HepG2 (cell line): ENCODE data around the gene NGEF. TPM values are rescaled to one million over a fixed set of nuclear protein-coding genes. Genes with fewer than 3 reads are reported as not detected.

Experiments
- ATAC-seq: fragments of 200-7000 bp; cut with Tn5 transposase; 3 replicates; pipeline ENCODE4 v1.9.1; 2020; ENCODE audit warnings: mild to moderate bottlenecking, moderate library complexity
- BruUV-seq: library from RNA; stranded (reverse); fragments of 400-500 nt; replicated peaks from 2 replicates; lab custom pipeline; 2021; lab: Mats Ljungman, UMichigan
- CTCF ChIA-PET: fragments of 300-600 bp; formaldehyde crosslinking; extraction: SDS; loops from one replicate; lab custom pipeline; 2021; ENCODE audit warnings: low total read pairs, inconsistent platforms, low intra/inter-chr PET ratio; lab: Yijun Ruan, JAX
- POLR2A ChIA-PET: fragments of 350-600 bp; sonication (Branson Sonifier 250); formaldehyde crosslinking; loops from one replicate; lab custom pipeline; 2020; ENCODE audit warnings: antibody characterized with exemption, inconsistent platforms; lab: Yijun Ruan, JAX
- DNase-seq: peaks from one replicate; pipeline ENCODE4 v3.0.0-alpha.2; 2015; ENCODE audit warnings: low spot score
- FAIRE-seq: peaks from 3 replicates; lab custom pipeline; 2011; peaks lifted over from hg19 to GRCh38; lab: Jason Lieb, UNC
- H2AFZ ChIP-seq: one replicate; pipeline ENCODE4 v1.6.1; 2011; ENCODE audit warnings: low read length, inconsistent platforms
- H3K27ac ChIP-seq: fragments of 300-600 bp; 3 replicates; pipeline ENCODE4 v1.8.0; 2011; ENCODE audit warnings: mixed run types, mild to moderate bottlenecking, mixed read lengths, low read length, inconsistent platforms; ENCODE audit not compliant: insufficient read depth; ENCODE audit errors: extremely low read length
- H3K27me3 ChIP-seq, 2 experiments: fragments of 200-600 bp in 1 of 2; 2 replicates in 1 of 2; 3 replicates in 1 of 2; pipeline versions ENCODE4 v1.6.0 to v1.8.0; 2011; ENCODE audit warnings: low read length in 2 of 2, mild to moderate bottlenecking in 2 of 2, moderate library complexity in 2 of 2, inconsistent platforms in 1 of 2; ENCODE audit not compliant: insufficient read depth in 2 of 2, control insufficient read depth in 1 of 2
- H3K36me3 ChIP-seq, 2 experiments: fragments of 200-600 bp in 1 of 2; replicated peaks in 1 of 2; 2 replicates in 1 of 2; 3 replicates in 1 of 2; pipeline versions ENCODE4 v1.5.1 to v1.8.0; 2011; ENCODE audit warnings: low read length in 2 of 2, inconsistent platforms in 1 of 2; ENCODE audit not compliant: insufficient read depth in 2 of 2, control insufficient read depth in 1 of 2
- H3K4me1 ChIP-seq: 2 replicates; pipeline ENCODE4 v1.5.1; 2012; ENCODE audit warnings: low read length, inconsistent platforms; ENCODE audit not compliant: insufficient read depth
- H3K4me2 ChIP-seq: 2 replicates; pipeline ENCODE4 v1.6.0; 2011; ENCODE audit warnings: low read depth, low read length, inconsistent platforms
- H3K4me3 ChIP-seq, 3 experiments: fragments of 200-600 bp in 1 of 3; sonication (generic), shearing (Covaris generic) in 1 of 3; replicated peaks in 1 of 3; 2 replicates each; pipeline ENCODE4 v1.5.1; 2011 to 2016; ENCODE audit warnings: low read length in 3 of 3, inconsistent platforms in 2 of 3, low read depth in 2 of 3, mild to moderate bottlenecking in 2 of 3, control low read depth in 1 of 3, mixed read lengths in 1 of 3; ENCODE audit not compliant: insufficient read depth in 1 of 3
- H3K79me2 ChIP-seq: one replicate; pipeline ENCODE4 v1.6.1; 2011; ENCODE audit warnings: low read length, inconsistent platforms; ENCODE audit not compliant: insufficient read depth
- H3K9ac ChIP-seq: 2 replicates; pipeline ENCODE4 v1.6.0; 2011; ENCODE audit warnings: mild to moderate bottlenecking, low read depth, low read length, inconsistent platforms; ENCODE audit not compliant: insufficient read depth
- H3K9me3 ChIP-seq: 2 replicates; pipeline ENCODE4 v1.5.1; 2012; ENCODE audit warnings: mild to moderate bottlenecking, low read length
- H4K20me1 ChIP-seq: 2 replicates; pipeline ENCODE4 v1.6.0; 2011; ENCODE audit warnings: inconsistent platforms, mild to moderate bottlenecking, low read length, moderate library complexity; ENCODE audit not compliant: insufficient read depth
- BRCA1 ChIP-seq: sonication (generic); formaldehyde crosslinking; IDR thresholded peaks from 2 replicates; pipeline ENCODE4 v1.4.0; 2020; ENCODE audit warnings: missing genetic modification reagents
- CHD4 ChIP-seq: fragments of 200-600 bp; sonication (generic); IDR thresholded peaks from 2 replicates; pipeline ENCODE4 v1.7.0; 2017; ENCODE audit warnings: mild to moderate bottlenecking, low read length, borderline replicate concordance
- KAT7 ChIP-seq: IDR thresholded peaks from 2 replicates; pipeline ENCODE4 v1.6.1; 2018; ENCODE audit warnings: borderline replicate concordance, missing compliant biosample characterization
- MEF2D ChIP-seq: sonication (generic); formaldehyde crosslinking; IDR thresholded peaks from 2 replicates; pipeline ENCODE4 v1.5.1; 2020; ENCODE audit warnings: mild to moderate bottlenecking, missing genetic modification reagents
- MYPOP ChIP-seq: sonication (generic); formaldehyde crosslinking; IDR thresholded peaks from 2 replicates; pipeline ENCODE4 v1.8.1; 2023; ENCODE audit warnings: mild to moderate bottlenecking, moderate library complexity, missing genetic modification reagents
- REL ChIP-seq: sonication (generic); formaldehyde crosslinking; conservative IDR thresholded peaks from 2 replicates; pipeline ENCODE4 v1.8.0; 2022; ENCODE audit warnings: mild to moderate bottlenecking, missing genetic modification reagents, moderate library complexity
- SCMH1 ChIP-seq: sonication (generic); formaldehyde crosslinking; IDR thresholded peaks from 2 replicates; pipeline ENCODE4 v1.9.0; 2021; ENCODE audit warnings: missing genetic modification reagents, mild to moderate bottlenecking, borderline replicate concordance
- SRY ChIP-seq: sonication (generic); formaldehyde crosslinking; IDR thresholded peaks from 2 replicates; pipeline ENCODE4 v1.8.0; 2022; ENCODE audit warnings: mild to moderate bottlenecking, missing genetic modification reagents
- TCF7 ChIP-seq: sonication (generic); IDR thresholded peaks from 2 replicates; pipeline ENCODE4 v1.6.1; 2016; ENCODE audit warnings: antibody characterized with exemption, low read depth
- ZFP90 ChIP-seq: sonication (generic); formaldehyde crosslinking; IDR thresholded peaks from 2 replicates; pipeline ENCODE4 v1.8.0; 2022; ENCODE audit warnings: missing genetic modification reagents, mild to moderate bottlenecking, inconsistent platforms, borderline replicate concordance
- ZNF136 ChIP-seq: sonication (generic); formaldehyde crosslinking; IDR thresholded peaks from 2 replicates; pipeline ENCODE4 v1.8.1; 2022; ENCODE audit warnings: low read depth, mild to moderate bottlenecking, moderate library complexity, missing genetic modification reagents
- ZNF296 ChIP-seq: sonication (generic); formaldehyde crosslinking; conservative IDR thresholded peaks from 2 replicates; pipeline ENCODE4 v1.5.0; 2020; ENCODE audit warnings: mild to moderate bottlenecking, missing genetic modification reagents
- ZNF598 ChIP-seq: sonication (generic); formaldehyde crosslinking; IDR thresholded peaks from 2 replicates; pipeline ENCODE4 v1.5.1; 2020; ENCODE audit warnings: mild to moderate bottlenecking, missing genetic modification reagents, borderline replicate concordance
- WGBS: methylation state at CpG from one replicate; pipeline ENCODE4 v1.1.6; 2017; ENCODE audit warnings: low lambda C conversion rate; 5-methylcytosine and 5-hydroxymethylcytosine counted together
- in situ Hi-C: cut with HindIII; loops from 2 replicates; pipeline ENCODE4 v1.10.0; 2017; ENCODE audit warnings: low pct_unique_long_range_greater_than_20kb; ENCODE audit not compliant: extremely low pct_ligation_motif_present
- intact Hi-C: fragments of 100-400 bp; cut with micrococcal nuclease; formaldehyde crosslinking; loops from one replicate; pipeline ENCODE4 v1.10.0; 2022; ENCODE audit not compliant: unreplicated experiment
- polyA plus RNA-seq, 8 experiments: library from polyadenylated mRNA; depleted of rRNA in 3 of 8; stranded (reverse) in 7 of 8; unstranded in 1 of 8; fragments of >200 nt; fragmentation: Illumina TruSeq in 4 of 8; extraction: Trizol in 4 of 8; gene quantifications; 2 replicates each; pipeline versions ENCODE4 v1.2.1 to v1.2.3, GENCODE V29; 2011 to 2016; ENCODE audit warnings: low read depth in 4 of 8, missing spikeins in 1 of 8, mixed read lengths in 1 of 8; ENCODE audit not compliant: insufficient read depth in 1 of 8
- total RNA-seq, 5 experiments: library from RNA; depleted of rRNA; stranded (reverse); fragments of >200 nt; fragmentation: Illumina TruSeq; extraction: Trizol; gene quantifications; 2 replicates each; pipeline ENCODE4 v1.2.3, GENCODE V29; 2016; ENCODE audit warnings: low read depth in 1 of 5

NGEF gene
- total and polyA plus RNA-seq, 2 of the 13 experiments (the other 11 are each of a cell fraction or from before 2014, with no cell fraction given): 14.4 to 36.9 TPM

- Histone ChIP-seq H3K27ac (no peak overlapping the region), H3K4me1 (no peaks in the 10 kb centered on the region), H3K79me2 (no peaks in the 10 kb centered on the region), H3K36me3 (peaks cover 12 to 41% of the 10 kb centered on the region in 2 experiments; a peak in 4 of 5 replicates), H3K4me2 (no peak overlapping the region), H4K20me1 (no peaks in the 10 kb centered on the region), H3K27me3 (no peaks in the 10 kb centered on the region), H2AFZ (no peak overlapping the region), H3K4me3 (no peak overlapping the region), H3K9ac (no peak overlapping the region), H3K9me3 (no peaks in the 10 kb centered on the region)
- TF ChIP-seq ZNF136 (CRISPR knock-in tag): no peak
- no peak for TF ChIP-seq MEF2D (CRISPR knock-in tag)
- TF ChIP-seq CHD4: no peak
- no peak for FAIRE-seq
- WGBS: 97% methylated on average over 2 of the region's 2 CpGs
- intact Hi-C loops: no loop called here
- no peak for ATAC-seq
- CTCF ChIA-PET: no interaction called here
- no peak for DNase-seq
- POLR2A ChIA-PET: no interaction called here
- no TSS peak for BruUV-seq
- in situ Hi-C loops: no loop called here
These were observed 43.0 kb downstream of the NGEF start for GRCh38 chr2:232970051-232970450.

- H3K4me1 ChIP-seq: no peaks in the 10 kb centered on the region
- intact Hi-C loops: no loop called here
- in situ Hi-C loops: no loop called here
- no peak overlapping the region for H3K27ac ChIP-seq
- TF ChIP-seq ZFP90 (CRISPR knock-in tag) (no peak), MYPOP (no peak), SCMH1 (no peak), ZNF296 (CRISPR knock-in tag) (no peak), TCF7 (no peak), ZNF598 (CRISPR knock-in tag) (no peak), BRCA1 (CRISPR knock-in tag) (no peak), KAT7 (CRISPR knock-in tag) (no peak), REL (no peak), SRY (CRISPR knock-in tag) (no peak)
- no TSS peak for BruUV-seq
- ATAC-seq (no peak), FAIRE-seq (no peak), DNase-seq (no peak)
- H4K20me1 ChIP-seq: no peaks in the 10 kb centered on the region
- H3K9ac ChIP-seq: no peak overlapping the region
- ChIA-PET CTCF (no interaction called here), POLR2A (no interaction called here)
- H3K36me3 ChIP-seq: peaks cover 9 to 31% of the 10 kb centered on the region in 2 experiments; a peak in 4 of 5 replicates
- no peak overlapping the region for H3K4me2 ChIP-seq
- no peaks in the 10 kb centered on the region for H3K79me2 ChIP-seq
- no peaks in the 10 kb centered on the region for H3K27me3 ChIP-seq
- WGBS: 82% methylated on average over 2 of the region's 2 CpGs
- no peak overlapping the region for H2AFZ ChIP-seq
- H3K4me3 ChIP-seq: no peak overlapping the region
- no peaks in the 10 kb centered on the region for H3K9me3 ChIP-seq
These were observed 45.6 kb downstream of the NGEF start for GRCh38 chr2:232967474-232967873.
